Measurements from ENCODE around the gene HMCN2. TPM values are rescaled to one million over a fixed set of nuclear protein-coding genes. Genes with fewer than 3 reads are reported as not detected.

The HMCN2 gene
- total RNA-seq, 1 experiment from 2014 or later = not detected

DNA sequence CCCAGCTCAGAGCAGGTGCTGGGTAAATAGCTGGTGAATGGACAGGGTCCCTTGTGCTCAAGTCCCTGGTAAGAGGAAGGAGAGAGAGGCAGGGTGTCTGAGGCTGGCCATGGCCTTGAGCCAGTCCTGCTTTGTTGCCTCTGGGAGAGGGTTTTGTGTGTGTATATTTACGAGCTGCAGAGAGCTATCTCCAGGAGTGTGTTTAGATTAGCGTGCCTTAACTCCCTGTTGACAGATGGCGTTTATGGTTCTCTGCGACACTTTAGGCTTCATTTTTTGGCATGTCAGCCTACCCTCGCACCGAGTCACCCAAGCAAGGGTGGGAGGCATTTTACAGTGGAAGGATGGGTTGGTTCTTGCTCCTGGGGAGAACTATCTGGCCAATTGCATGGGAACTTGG is 22.2 kb downstream of the HMCN2 start:
- no peak overlapping the region for H3K27ac Mint-ChIP-seq (ENCODE audit: low read depth, unreplicated experiment)
- no peaks in the 10 kb centered on the region for H3K9me3 Mint-ChIP-seq (ENCODE audit: unreplicated experiment)
- no peaks in the 10 kb centered on the region for H3K4me1 Mint-ChIP-seq (ENCODE audit: insufficient read depth, unreplicated experiment)
- DNase-seq (ENCODE audit: unreplicated experiment) = no peak
- TF ChIP-seq, protein P1, sequence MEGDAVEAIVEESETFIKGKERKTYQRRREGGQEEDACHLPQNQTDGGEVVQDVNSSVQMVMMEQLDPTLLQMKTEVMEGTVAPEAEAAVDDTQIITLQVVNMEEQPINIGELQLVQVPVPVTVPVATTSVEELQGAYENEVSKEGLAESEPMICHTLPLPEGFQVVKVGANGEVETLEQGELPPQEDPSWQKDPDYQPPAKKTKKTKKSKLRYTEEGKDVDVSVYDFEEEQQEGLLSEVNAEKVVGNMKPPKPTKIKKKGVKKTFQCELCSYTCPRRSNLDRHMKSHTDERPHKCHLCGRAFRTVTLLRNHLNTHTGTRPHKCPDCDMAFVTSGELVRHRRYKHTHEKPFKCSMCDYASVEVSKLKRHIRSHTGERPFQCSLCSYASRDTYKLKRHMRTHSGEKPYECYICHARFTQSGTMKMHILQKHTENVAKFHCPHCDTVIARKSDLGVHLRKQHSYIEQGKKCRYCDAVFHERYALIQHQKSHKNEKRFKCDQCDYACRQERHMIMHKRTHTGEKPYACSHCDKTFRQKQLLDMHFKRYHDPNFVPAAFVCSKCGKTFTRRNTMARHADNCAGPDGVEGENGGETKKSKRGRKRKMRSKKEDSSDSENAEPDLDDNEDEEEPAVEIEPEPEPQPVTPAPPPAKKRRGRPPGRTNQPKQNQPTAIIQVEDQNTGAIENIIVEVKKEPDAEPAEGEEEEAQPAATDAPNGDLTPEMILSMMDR (IDR thresholded peaks at IDR 0.05; ENCODE audit: unreplicated experiment) = no peak
- POLR2A ChIA-PET = no interaction called here
- no peak overlapping the region for H3K4me3 Mint-ChIP-seq (ENCODE audit: unreplicated experiment)
- H3K36me3 Mint-ChIP-seq (ENCODE audit: insufficient read depth, unreplicated experiment) = no peaks in the 10 kb centered on the region
- no TSS peak for BruUV-seq (replicated peaks)
- CTCF ChIA-PET = interaction anchor here (1.1 kb wide), 1 partner anchor 42 kb away, joined by 4 read pairs; no protein-coding TSS in a partner anchor
- intact Hi-C loops (cut with micrococcal nuclease) = no loop called here
- H3K27me3 Mint-ChIP-seq (ENCODE audit: insufficient read depth, unreplicated experiment) = peaks cover 91% of the 10 kb centered on the region

DNA sequence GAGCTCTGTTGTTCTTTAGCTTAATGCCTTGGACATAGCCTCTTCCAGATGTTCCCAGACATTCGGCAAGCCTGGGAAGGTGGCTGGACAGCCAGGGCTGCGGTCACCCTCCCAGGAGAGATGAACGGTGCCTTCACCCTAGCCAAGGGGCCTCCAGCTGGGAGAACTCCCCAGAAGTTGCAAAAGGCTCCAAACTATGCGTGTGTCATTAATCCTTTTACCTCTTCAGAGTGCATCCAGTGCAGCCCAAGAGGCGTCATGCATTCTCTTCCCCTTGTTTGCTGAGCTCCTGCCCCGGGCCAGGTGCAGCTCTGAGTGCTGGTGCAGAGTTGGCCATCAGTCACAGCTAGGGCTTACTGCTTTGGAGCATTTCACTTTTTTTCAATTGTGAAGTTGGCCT is 22.8 kb downstream of the HMCN2 start:
- no peaks in the 10 kb centered on the region for H3K4me1 Mint-ChIP-seq (ENCODE audit: insufficient read depth, unreplicated experiment)
- no peak overlapping the region for H3K27ac Mint-ChIP-seq (ENCODE audit: low read depth, unreplicated experiment)
- CTCF ChIA-PET = interaction anchor here (0.6 to 1.1 kb wide), 2 partner anchors 42 to 579 kb away, joined by 4 to 6 read pairs; no protein-coding TSS in a partner anchor
- peaks cover 92% of the 10 kb centered on the region for H3K27me3 Mint-ChIP-seq (ENCODE audit: insufficient read depth, unreplicated experiment)
- intact Hi-C loops (cut with micrococcal nuclease) = no loop called here
- POLR2A ChIA-PET = interaction anchor here (1.1 kb wide), 1 partner anchor 12 kb away, joined by 4 read pairs; no protein-coding TSS in a partner anchor
- BruUV-seq (replicated peaks) = no TSS peak
- no peaks in the 10 kb centered on the region for H3K9me3 Mint-ChIP-seq (ENCODE audit: unreplicated experiment)
- H3K4me3 Mint-ChIP-seq (ENCODE audit: unreplicated experiment) = no peak overlapping the region
- H3K36me3 Mint-ChIP-seq (ENCODE audit: insufficient read depth, unreplicated experiment) = no peaks in the 10 kb centered on the region
- DNase-seq (ENCODE audit: unreplicated experiment) = no peak
- TF ChIP-seq, protein P1 (IDR thresholded peaks at IDR 0.05; ENCODE audit: unreplicated experiment) = no peak

DNA sequence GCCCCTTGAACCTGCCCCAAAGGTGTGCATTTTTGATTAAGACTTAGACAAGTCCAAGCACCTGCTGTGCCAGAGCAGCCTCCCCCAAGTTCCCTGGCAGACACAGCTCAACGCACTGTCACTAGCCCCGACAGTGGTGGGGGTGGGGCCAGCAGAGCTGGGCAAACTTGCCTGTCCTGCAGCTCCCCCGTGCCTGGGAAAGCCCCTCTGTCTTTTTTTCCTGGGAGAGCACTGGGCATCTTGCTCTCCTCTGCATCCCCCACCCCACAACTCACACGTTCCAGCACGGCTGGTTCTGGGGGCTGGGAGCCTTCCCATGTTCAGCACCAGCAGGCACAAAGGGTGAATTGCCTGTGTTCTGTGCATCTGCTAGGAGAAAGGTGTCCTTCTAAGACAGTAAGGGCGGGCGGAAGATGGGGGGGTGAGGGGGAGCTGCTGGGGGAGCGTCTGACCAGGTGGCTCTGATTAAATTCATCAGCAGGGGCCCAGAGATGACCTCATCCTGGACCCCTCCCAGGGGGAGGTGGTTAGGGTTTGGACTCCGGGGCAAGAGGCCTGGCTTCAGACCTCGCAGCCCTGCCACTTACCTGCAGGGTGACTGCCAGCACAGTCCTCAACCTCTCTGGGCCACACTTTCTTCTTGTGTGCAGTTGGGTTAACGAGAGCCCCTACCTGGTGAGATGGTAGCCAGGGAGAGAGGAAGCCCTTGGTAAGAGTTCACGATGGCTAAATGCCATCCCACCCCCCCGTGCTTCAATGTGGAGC is 23.5 kb downstream of the HMCN2 start:
- Mint-ChIP-seq H3K27me3 (ENCODE audit: insufficient read depth, unreplicated experiment) (peaks cover 92% of the 10 kb centered on the region), H3K36me3 (ENCODE audit: insufficient read depth, unreplicated experiment) (no peaks in the 10 kb centered on the region), H3K9me3 (ENCODE audit: unreplicated experiment) (no peaks in the 10 kb centered on the region), H3K4me1 (ENCODE audit: insufficient read depth, unreplicated experiment) (no peaks in the 10 kb centered on the region), H3K27ac (ENCODE audit: low read depth, unreplicated experiment) (no peak overlapping the region), H3K4me3 (ENCODE audit: unreplicated experiment) (no peak overlapping the region)
- TF ChIP-seq, protein P1 (IDR thresholded peaks at IDR 0.05; ENCODE audit: unreplicated experiment) = no peak
- CTCF ChIA-PET = interaction anchor here (0.6 kb wide), 1 partner anchor 578 kb away, joined by 6 read pairs; no protein-coding TSS in a partner anchor
- no TSS peak for BruUV-seq (replicated peaks)
- POLR2A ChIA-PET = interaction anchor here (1.1 kb wide), 1 partner anchor 12 kb away, joined by 4 read pairs; no protein-coding TSS in a partner anchor
- DNase-seq (ENCODE audit: unreplicated experiment) = no peak
- intact Hi-C loops (cut with micrococcal nuclease) = no loop called here

DNA sequence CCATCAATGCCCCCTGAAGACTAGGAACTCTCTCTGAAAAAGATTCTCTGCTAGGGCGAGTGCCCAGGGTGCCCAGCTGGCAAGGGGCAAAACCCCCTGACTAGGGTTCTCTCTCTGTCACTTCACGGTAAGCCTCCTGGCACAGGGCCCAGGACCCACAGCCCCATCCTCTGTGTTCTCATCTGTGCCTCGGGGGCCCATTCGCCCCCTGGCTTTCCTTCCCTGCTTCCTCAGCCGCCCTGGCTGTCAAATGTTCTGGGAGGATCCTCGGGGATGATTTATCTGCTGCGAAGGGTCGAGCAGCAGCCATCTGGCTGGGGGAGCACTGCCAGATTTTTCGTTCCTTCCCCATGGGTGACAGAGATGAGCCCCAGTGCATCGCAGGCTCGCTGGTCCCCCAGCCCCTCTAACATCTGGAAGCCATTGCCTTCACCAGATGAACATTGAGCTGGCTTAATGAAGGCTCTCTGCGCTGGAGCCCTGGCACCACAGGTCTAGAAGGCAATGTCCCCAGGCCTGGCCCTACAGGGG is 24.2 kb downstream of the HMCN2 start:
- peaks cover 92% of the 10 kb centered on the region for H3K27me3 Mint-ChIP-seq (ENCODE audit: insufficient read depth, unreplicated experiment)
- no peak for DNase-seq (ENCODE audit: unreplicated experiment)
- intact Hi-C loops (cut with micrococcal nuclease) = no loop called here
- H3K27ac Mint-ChIP-seq (ENCODE audit: low read depth, unreplicated experiment) = no peak overlapping the region
- H3K36me3 Mint-ChIP-seq (ENCODE audit: insufficient read depth, unreplicated experiment) = no peaks in the 10 kb centered on the region
- no peaks in the 10 kb centered on the region for H3K9me3 Mint-ChIP-seq (ENCODE audit: unreplicated experiment)
- no peaks in the 10 kb centered on the region for H3K4me1 Mint-ChIP-seq (ENCODE audit: insufficient read depth, unreplicated experiment)
- ChIA-PET CTCF (interaction anchor here (0.7 kb wide), 1 partner anchor 37 kb away, joined by 3 read pairs; no protein-coding TSS in a partner anchor), POLR2A (interaction anchor here (1.3 kb wide), 1 partner anchor 38 kb away, joined by 3 read pairs; no protein-coding TSS in a partner anchor)
- TF ChIP-seq, protein P1 (IDR thresholded peaks at IDR 0.05; ENCODE audit: unreplicated experiment) = no peak
- BruUV-seq (replicated peaks) = no TSS peak
- H3K4me3 Mint-ChIP-seq (ENCODE audit: unreplicated experiment) = no peak overlapping the region
